K562 (cell line): ENCODE data around the gene LYPD5. TPM values are rescaled to one million over a fixed set of nuclear protein-coding genes. Genes with fewer than 3 reads are reported as not detected.

Experiments
- MGA ChIP-seq: fragments of 450-650 bp; IDR thresholded peaks from 2 replicates; pipeline ENCODE4 v1.6.1; 2016; ENCODE audit warnings: mild to moderate bottlenecking, moderate library complexity
- polyA plus RNA-seq, 8 experiments: library from polyadenylated mRNA; depleted of rRNA in 4 of 8; stranded (reverse) in 5 of 8; unstranded in 3 of 8; fragments of >200 nt; fragmentation: Nextera tagmentation in 2 of 8; fragmentation: Illumina TruSeq in 1 of 8; extraction: Ambion mirVana in 2 of 8; extraction: Trizol in 1 of 8; gene quantifications; 2 replicates each; pipeline versions ENCODE4 v1.2.1 to v1.2.3, GENCODE V29; 2011 to 2014; ENCODE audit warnings: inconsistent platforms in 1 of 8, missing spikeins in 1 of 8
- total RNA-seq, 7 experiments: library from RNA; depleted of rRNA in 6 of 7; stranded (reverse); fragments of >200 nt in 6 of 7; fragmentation: Illumina TruSeq in 2 of 7; extraction: Trizol in 2 of 7; gene quantifications; 2 replicates each; pipeline versions ENCODE4 v1.2.1 to v1.2.3, GENCODE V29; 2011 to 2021; ENCODE audit warnings: low replicate concordance in 1 of 7

LYPD5 gene
- total and polyA plus RNA-seq, 9 of the 15 experiments (the other 6 are each of a cell fraction or from before 2014, with no cell fraction given): 0.03 to 0.22 (median 0.10) TPM; not detected in 3

- peak; percentile 19; the same call in 1 of the 2 replicates for TF ChIP-seq MGA
Observed at GRCh38 chr19:43820098-43820883, 18.0 kb upstream of the LYPD5 start (continued).
